Cardiac fibroblast (primary cell): ENCODE data around the gene AMPD3.

Source experiments
- DNase-seq, 2 donors: peaks; one replicate each; pipeline versions ENCODE4 v3.0.0 to v3.0.0-alpha.2; 2010; ENCODE audit warnings: low read depth in 2 of 2
- H3K4me3 ChIP-seq, 2 donors: replicated peaks in 1 of 2; 1 replicate in 1 of 2; 2 replicates in 1 of 2; pipeline ENCODE4 v1.5.1; 2011; ENCODE audit warnings: low read depth in 2 of 2, low read length in 2 of 2, mild to moderate bottlenecking in 2 of 2, moderate library complexity in 1 of 2
- CTCF ChIP-seq: IDR thresholded peaks from one replicate; pipeline ENCODE4 v1.5.1; 2011; ENCODE audit warnings: low read depth, mild to moderate bottlenecking, low read length, inconsistent platforms

Gene AMPD3

DNA sequence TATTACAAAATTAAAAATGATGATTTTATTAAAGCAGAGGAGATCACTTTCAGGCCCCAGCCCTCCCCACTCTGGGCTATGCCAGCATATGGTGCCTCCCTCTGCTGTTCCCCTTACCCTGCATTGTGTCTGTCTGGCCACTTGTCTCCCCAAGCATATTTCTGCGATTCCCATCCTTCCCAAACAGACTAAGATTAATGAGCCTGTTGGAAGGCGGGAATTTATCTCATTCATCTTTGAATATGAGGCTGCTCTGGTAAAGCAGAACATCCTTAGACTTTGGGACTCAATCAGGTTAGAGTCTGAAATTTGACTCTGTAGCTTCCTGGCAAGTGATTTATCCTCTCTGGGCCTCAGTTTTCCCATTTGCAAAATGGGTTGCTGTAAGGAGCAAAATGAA is 25.7 kb downstream of the AMPD3 start:
- H3K4me3 ChIP-seq: no peak overlapping the region
- TF ChIP-seq CTCF: no peak
- DNase-seq: no peak

- TF ChIP-seq CTCF: no peak
- no peak overlapping the region for H3K4me3 ChIP-seq
- no peak for DNase-seq
Measured at GRCh38 chr11:10481560-10482349, 26.7 kb downstream of the AMPD3 start.

GRCh38 chr11:10483174-10483573 is 28.1 kb downstream of the AMPD3 start:
- no peak for DNase-seq
- no peak overlapping the region for H3K4me3 ChIP-seq
- TF ChIP-seq CTCF: no peak

GRCh38 chr11:10483584-10483983 is 28.5 kb downstream of the AMPD3 start:
- TF ChIP-seq CTCF: no peak
- DNase-seq: no peak
- no peak overlapping the region for H3K4me3 ChIP-seq

- no peak overlapping the region for H3K4me3 ChIP-seq
- no peak for TF ChIP-seq CTCF
- no peak for DNase-seq
Measured at GRCh38 chr11:10484461-10485180, 29.6 kb downstream of the AMPD3 start.

- no peak for DNase-seq
- H3K4me3 ChIP-seq: no peak overlapping the region
- no peak for TF ChIP-seq CTCF
Measured at GRCh38 chr11:10485646-10486045, 30.6 kb downstream of the AMPD3 start.
